H1 (cell line): Measurements from ENCODE around the gene MYH13. TPM values are rescaled to one million over a fixed set of nuclear protein-coding genes. Genes with fewer than 3 reads are reported as not detected.

Source experiments
- CTCF ChIA-PET: fragments of 300-600 bp; sonication (Branson Sonifier 250); formaldehyde crosslinking; loops from one replicate; lab custom pipeline; 2021; ENCODE audit not compliant: partially characterized antibody; lab: Charles Lee
- POLR2A ChIA-PET: fragments of 300-600 bp; sonication (Branson Sonifier 250); formaldehyde crosslinking; loops from one replicate; lab custom pipeline; 2021; ENCODE audit warnings: inconsistent platforms; ENCODE audit not compliant: partially characterized antibody; lab: Charles Lee
- DNase-seq, 2 experiments: peaks; one replicate each; pipeline versions ENCODE4 v3.0.0 to v3.0.0-alpha.2; 2010 to 2022; ENCODE audit warnings: low spot score in 2 of 2, low read depth in 1 of 2, mixed read lengths in 1 of 2
- FAIRE-seq: peaks from 2 replicates; lab custom pipeline; 2011; peaks lifted over from hg19 to GRCh38; lab: Jason Lieb, UNC
- H2AFZ ChIP-seq: 2 replicates; pipeline ENCODE4 v1.8.1; 2012; ENCODE audit warnings: low read length, inconsistent platforms
- H2AK5ac ChIP-seq: 2 replicates; pipeline ENCODE4 v1.6.1; 2013; ENCODE audit warnings: low read depth, low read length
- H2BK120ac ChIP-seq: replicated peaks from 2 replicates; pipeline ENCODE3; 2013; ENCODE audit warnings: low read depth, low read length, inconsistent platforms
- H2BK12ac ChIP-seq: 2 replicates; pipeline ENCODE4 v1.6.1; 2013; ENCODE audit warnings: low read depth, low read length
- H2BK15ac ChIP-seq: 2 replicates; pipeline ENCODE4 v1.6.1; 2013; ENCODE audit warnings: low read length
- H2BK20ac ChIP-seq: 2 replicates; pipeline ENCODE4 v1.6.1; 2013; ENCODE audit warnings: low read length
- H2BK5ac ChIP-seq: 2 replicates; pipeline ENCODE4 v1.6.1; 2013; ENCODE audit warnings: low read depth, low read length
- H3K14ac ChIP-seq: 2 replicates; pipeline ENCODE4 v1.6.1; 2013; ENCODE audit warnings: inconsistent platforms; ENCODE audit not compliant: insufficient read length
- H3K18ac ChIP-seq: 2 replicates; pipeline ENCODE4 v1.6.1; 2013; ENCODE audit warnings: low read length; ENCODE audit errors: extremely low read depth
- H3K23ac ChIP-seq: 2 replicates; pipeline ENCODE4 v1.6.1; 2013; ENCODE audit warnings: inconsistent platforms; ENCODE audit not compliant: insufficient read length
- H3K23me2 ChIP-seq: 2 replicates; pipeline ENCODE4 v1.6.1; 2013; ENCODE audit warnings: low read depth, low read length
- H3K27ac ChIP-seq: 2 replicates; pipeline ENCODE4 v1.6.1; 2011; ENCODE audit warnings: low read depth, low read length, inconsistent platforms
- H3K27me3 ChIP-seq, 4 experiments: replicated peaks in 1 of 4; 1 replicate in 1 of 4; 2 replicates in 3 of 4; pipeline versions ENCODE4 v1.6.1 to v1.8.1; 2011 to 2013; ENCODE audit warnings: low read length in 3 of 4, mild to moderate bottlenecking in 3 of 4, inconsistent platforms in 2 of 4, mixed read lengths in 2 of 4, moderate library complexity in 1 of 4; ENCODE audit not compliant: control insufficient read depth in 3 of 4, insufficient read depth in 3 of 4; ENCODE audit errors: extremely low read depth in 1 of 4
- H3K36me3 ChIP-seq, 4 experiments: 2 replicates each; pipeline versions ENCODE4 v1.6.1 to v1.8.1; 2011 to 2013; ENCODE audit warnings: mild to moderate bottlenecking in 4 of 4, low read length in 3 of 4, moderate library complexity in 2 of 4, control low read depth in 1 of 4, inconsistent platforms in 1 of 4; ENCODE audit not compliant: insufficient read depth in 4 of 4, control insufficient read depth in 2 of 4
- H3K4ac ChIP-seq: replicated peaks from 2 replicates; pipeline ENCODE3; 2013; ENCODE audit warnings: low read length, low read depth, mixed read lengths, inconsistent platforms; ENCODE audit not compliant: insufficient read length
- H3K4me1 ChIP-seq, 4 experiments: replicated peaks in 1 of 4; 1 replicate in 1 of 4; 2 replicates in 3 of 4; pipeline versions ENCODE4 v1.6.1 to v1.8.1; 2011 to 2013; ENCODE audit warnings: low read length in 3 of 4, inconsistent platforms in 2 of 4, mixed read lengths in 1 of 4; ENCODE audit not compliant: insufficient read depth in 4 of 4, control insufficient read depth in 3 of 4
- H3K4me2 ChIP-seq, 2 experiments: 2 replicates each; pipeline versions ENCODE4 v1.6.1 to v1.8.1; 2011 to 2013; ENCODE audit warnings: low read depth in 2 of 2, low read length in 2 of 2, control low read depth in 1 of 2, inconsistent platforms in 1 of 2, mild to moderate bottlenecking in 1 of 2; ENCODE audit not compliant: insufficient read depth in 1 of 2
- H3K4me3 ChIP-seq, 4 experiments: fragments of 200-600, 300-600 bp in 1 of 4; sonication (generic), shearing (Covaris generic), sonication (Bioruptor Twin) in 1 of 4; 2 replicates each; pipeline versions ENCODE4 v1.5.1 to v1.8.1; 2011 to 2016; ENCODE audit warnings: low read length in 4 of 4, low read depth in 3 of 4, control low read depth in 2 of 4, inconsistent platforms in 2 of 4, mild to moderate bottlenecking in 2 of 4, mixed read lengths in 1 of 4, moderate library complexity in 1 of 4; ENCODE audit not compliant: insufficient read depth in 2 of 4; ENCODE audit errors: extremely low read depth in 1 of 4
- H3K56ac ChIP-seq: replicated peaks from 2 replicates; pipeline ENCODE3; 2013; ENCODE audit warnings: low read depth, mild to moderate bottlenecking, mixed read lengths, low read length, inconsistent platforms; ENCODE audit not compliant: insufficient read length
- H3K79me1 ChIP-seq: 2 replicates; pipeline ENCODE4 v1.6.1; 2013; ENCODE audit warnings: low read depth, low read length, control low read depth
- H3K79me2 ChIP-seq, 2 experiments: 2 replicates each; pipeline versions ENCODE4 v1.6.1 to v1.8.1; 2012 to 2013; ENCODE audit warnings: low read length in 2 of 2, mild to moderate bottlenecking in 2 of 2, inconsistent platforms in 1 of 2; ENCODE audit not compliant: insufficient read depth in 2 of 2, control insufficient read depth in 1 of 2
- H3K9ac ChIP-seq, 4 experiments: replicated peaks in 1 of 4; 1 replicate in 1 of 4; 2 replicates in 3 of 4; pipeline versions ENCODE4 v1.6.1 to v1.8.1; 2011 to 2013; ENCODE audit warnings: low read depth in 3 of 4, low read length in 3 of 4, control low read depth in 2 of 4, mild to moderate bottlenecking in 2 of 4, moderate library complexity in 2 of 4, inconsistent platforms in 1 of 4; ENCODE audit errors: extremely low read depth in 1 of 4
- H3K9me3 ChIP-seq, 2 experiments: 2 replicates each; pipeline versions ENCODE4 v1.6.1 to v1.8.1; 2012 to 2013; ENCODE audit warnings: mild to moderate bottlenecking in 2 of 2, moderate library complexity in 2 of 2, control low read depth in 1 of 2, inconsistent platforms in 1 of 2, low read depth in 1 of 2, low read length in 1 of 2, mixed read lengths in 1 of 2; ENCODE audit not compliant: insufficient read depth in 2 of 2
- H4K20me1 ChIP-seq, 2 experiments: replicated peaks in 1 of 2; 2 replicates each; pipeline versions ENCODE3 to v1.8.1; 2011 to 2013; ENCODE audit warnings: inconsistent platforms in 2 of 2, low read length in 2 of 2, mild to moderate bottlenecking in 1 of 2; ENCODE audit not compliant: insufficient read depth in 2 of 2, control insufficient read depth in 1 of 2
- H4K5ac ChIP-seq: 2 replicates; pipeline ENCODE4 v1.6.1; 2013; ENCODE audit warnings: low read length, low read depth, mixed read lengths, inconsistent platforms; ENCODE audit not compliant: insufficient read length
- H4K8ac ChIP-seq: 2 replicates; pipeline ENCODE4 v1.8.0; 2013; ENCODE audit warnings: mild to moderate bottlenecking, moderate library complexity, low read length, inconsistent platforms; ENCODE audit not compliant: insufficient read depth; ENCODE audit errors: extremely low read depth
- H4K91ac ChIP-seq: replicated peaks from 2 replicates; pipeline ENCODE3; 2013; ENCODE audit warnings: low read length, mixed read lengths, inconsistent platforms; ENCODE audit not compliant: insufficient read length
- BACH1 ChIP-seq: IDR thresholded peaks from 2 replicates; pipeline ENCODE4 v1.6.1; 2012; ENCODE audit warnings: low read length, improper control_type of control experiment
- CEBPB ChIP-seq: IDR thresholded peaks from 2 replicates; pipeline ENCODE4 v1.6.1; 2012; ENCODE audit warnings: low read depth, low read length
- CREB1 ChIP-seq: IDR thresholded peaks from 2 replicates; pipeline ENCODE4 v1.6.1; 2012; ENCODE audit warnings: inconsistent platforms
- EP300 ChIP-seq, 2 experiments: IDR thresholded peaks; 1 replicate in 1 of 2; 2 replicates in 1 of 2; pipeline ENCODE4 v1.6.1; 2011 to 2012; ENCODE audit warnings: low read depth in 2 of 2, low read length in 2 of 2, mild to moderate bottlenecking in 2 of 2, borderline replicate concordance in 1 of 2, inconsistent platforms in 1 of 2, moderate library complexity in 1 of 2
- GABPA ChIP-seq: IDR thresholded peaks from 2 replicates; pipeline ENCODE4 v1.6.1; 2011; ENCODE audit warnings: mild to moderate bottlenecking, low read length, moderate library complexity, borderline replicate concordance; ENCODE audit not compliant: insufficient read depth
- MAFK ChIP-seq: IDR thresholded peaks from 2 replicates; pipeline ENCODE4 v1.6.1; 2012; ENCODE audit warnings: low read depth, mild to moderate bottlenecking, improper control_type of control experiment, low read length
- NRF1 ChIP-seq: IDR thresholded peaks from 2 replicates; pipeline ENCODE4 v1.6.1; 2011; ENCODE audit warnings: mild to moderate bottlenecking, low read depth, low read length, improper control_type of control experiment
- WGBS, 2 experiments: shearing (Covaris generic) in 1 of 2; methylation state at CpG; one replicate each; pipeline versions ENCODE4 v1.1.6 to v1.1.7; 2013 to 2015; ENCODE audit warnings: low lambda C conversion rate in 2 of 2, mixed read lengths in 2 of 2, inconsistent platforms in 1 of 2, low coverage in 1 of 2, missing lambda C conversion rate in 1 of 2; ENCODE audit not compliant: insufficient replicate concordance in 2 of 2, insufficient coverage in 1 of 2, insufficient read length in 1 of 2; ENCODE audit errors: extremely low coverage in 1 of 2, missing lambda C conversion rate in 1 of 2; 5-methylcytosine and 5-hydroxymethylcytosine counted together
- polyA plus RNA-seq, 7 experiments: library from polyadenylated mRNA; depleted of rRNA in 3 of 7; stranded (reverse) in 5 of 7; unstranded in 2 of 7; fragments of >200 nt in 5 of 7; fragments of 200-250 nt in 2 of 7; gene quantifications; 1 replicate in 5 of 7; 2 replicates in 1 of 7; 4 replicates in 1 of 7; pipeline versions ENCODE4 v1.2.1 to v1.2.3, GENCODE V29; 2011 to 2013; ENCODE audit warnings: missing spikeins in 2 of 7, mixed read lengths in 2 of 7
- total RNA-seq: library from RNA; stranded (reverse); fragmentation: NEBNext Ultra II Directional; extraction: Animal tissue kit (Norgen Biotek cat#: 25700); gene quantifications from 2 replicates; pipeline ENCODE4 v1.2.1, GENCODE V29; 2021
- TF ChIP-seq, protein P1 (sequence below): IDR thresholded peaks from 2 replicates; pipeline ENCODE4 v1.6.1; 2012; ENCODE audit warnings: inconsistent platforms

MYH13 gene
- total and polyA plus RNA-seq, 2 of the 8 experiments (the other 6 are each of a cell fraction or from before 2014, with no cell fraction given) = not detected

DNA sequence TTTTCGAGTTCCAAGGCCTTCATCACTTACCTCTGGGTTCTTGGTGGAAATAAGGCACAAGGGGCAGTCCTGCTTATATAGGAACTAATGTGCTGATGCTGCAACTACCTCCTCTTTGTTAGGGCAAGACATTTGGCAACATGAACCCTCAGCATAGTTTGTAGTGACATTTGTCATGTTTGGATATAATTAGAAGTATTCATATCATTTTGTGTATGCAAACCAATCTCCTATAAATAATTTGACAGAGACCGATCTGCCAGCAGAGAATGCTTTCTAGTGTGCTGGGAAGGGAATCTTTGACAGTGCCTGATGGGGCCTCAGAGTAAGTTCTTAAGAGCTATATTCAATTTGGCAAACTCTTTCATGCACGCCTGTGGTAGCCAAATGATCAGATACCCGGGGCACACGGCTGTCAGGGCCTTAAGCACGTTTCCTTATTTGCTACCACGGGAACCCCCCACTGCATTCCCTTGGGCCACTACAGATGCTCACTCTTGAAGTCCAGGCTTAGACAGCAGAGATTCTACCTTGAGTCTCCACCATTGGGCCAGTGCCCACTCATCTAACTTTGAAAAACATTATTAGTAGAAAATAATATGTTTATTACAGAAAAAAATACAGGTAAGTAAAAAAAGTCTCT is 49.2 kb upstream of the MYH13 start, which contains the start of gene MYH8:
TSS of gene MYH8 (minus strand) at position 51 of the 643 bp plus-strand sequence. CDS start 1,723 bp downstream, outside the sequence.
- FAIRE-seq (no peak), DNase-seq (no peak)
- Histone ChIP-seq H3K18ac (no peak within 1 kb of the TSS), H3K23me2 (no peaks in the 10 kb centered on the region), H3K14ac (no peak within 1 kb of the TSS), H3K79me1 (no peaks in the 10 kb centered on the region), H3K4ac (no peak within 1 kb of the TSS), H2BK120ac (no peak within 1 kb of the TSS), H2BK15ac (no peak within 1 kb of the TSS), H2BK5ac (no peak within 1 kb of the TSS), H3K4me3 (no peak within 1 kb of the TSS), H4K91ac (no peak within 1 kb of the TSS), H2AFZ (no peak within 1 kb of the TSS), H3K4me1 (peaks cover 0 to 3% (median 1%) of the 10 kb centered on the region in 4 experiments; a peak in 3 of 7 replicates), H4K8ac (no peak within 1 kb of the TSS), H3K9me3 (no peaks in the 10 kb centered on the region), H3K79me2 (no peaks in the 10 kb centered on the region), H3K27me3 (no peaks in the 10 kb centered on the region), H2AK5ac (no peak within 1 kb of the TSS), H4K5ac (no peak within 1 kb of the TSS), H2BK12ac (no peak within 1 kb of the TSS), H3K23ac (no peak within 1 kb of the TSS), H2BK20ac (no peak within 1 kb of the TSS), H3K27ac (no peak within 1 kb of the TSS), H4K20me1 (no peaks in the 10 kb centered on the region), H3K9ac (no peak within 1 kb of the TSS), H3K36me3 (no peaks in the 10 kb centered on the region), H3K4me2 (no peak within 1 kb of the TSS), H3K56ac (no peak within 1 kb of the TSS)
- POLR2A ChIA-PET = no interaction called here
- 94% methylated on average over 7 of the region's 7 CpGs; no CpG with 5 or more reads in 1 of the 2 experiments for WGBS, 2 experiments
- CTCF ChIA-PET = interaction anchor here (1.0 to 1.8 kb wide), 2 partner anchors 24 to 193 kb away, joined by 5 to 6 read pairs; no protein-coding TSS in a partner anchor
- TF ChIP-seq NRF1 (no peak), GABPA (no peak), CEBPB (no peak), MAFK (no peak), BACH1 (no peak), EP300 (IDR thresholded peaks at IDR 0.05; ENCODE audit: borderline replicate concordance in 1 of 2, low read depth in 2 of 2, low read length in 2 of 2) (no peak), CREB1 (no peak)
- TF ChIP-seq, protein P1, sequence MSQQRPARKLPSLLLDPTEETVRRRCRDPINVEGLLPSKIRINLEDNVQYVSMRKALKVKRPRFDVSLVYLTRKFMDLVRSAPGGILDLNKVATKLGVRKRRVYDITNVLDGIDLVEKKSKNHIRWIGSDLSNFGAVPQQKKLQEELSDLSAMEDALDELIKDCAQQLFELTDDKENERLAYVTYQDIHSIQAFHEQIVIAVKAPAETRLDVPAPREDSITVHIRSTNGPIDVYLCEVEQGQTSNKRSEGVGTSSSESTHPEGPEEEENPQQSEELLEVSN = no peak
